ENCODE data around the gene ABCG5.

Gene ABCG5

GRCh38 chr2:43841949-43842865 is 3.6 kb upstream of the ABCG5 start:
- no peak for DNase-seq

DNA sequence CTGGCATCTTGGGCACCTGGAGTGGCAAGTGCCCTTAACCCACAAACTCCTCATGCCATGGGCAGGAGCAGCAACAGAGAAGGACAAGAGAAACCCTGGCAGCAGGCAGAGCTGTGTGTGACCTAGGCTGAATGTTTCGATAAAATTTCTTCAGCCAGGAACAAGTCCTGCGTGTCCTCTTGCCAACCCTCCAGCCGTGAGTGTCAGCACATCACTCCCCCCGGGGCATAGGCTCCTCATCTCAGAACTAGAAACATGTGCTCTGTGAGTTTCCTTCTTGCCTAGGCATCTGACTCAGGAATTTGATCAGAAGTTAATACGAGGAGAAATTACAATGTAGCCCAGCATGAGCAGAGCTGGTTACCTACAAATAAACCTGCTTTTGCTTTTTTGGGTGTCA is 2.3 kb upstream of the ABCG5 start:
- no peak for DNase-seq

DNA sequence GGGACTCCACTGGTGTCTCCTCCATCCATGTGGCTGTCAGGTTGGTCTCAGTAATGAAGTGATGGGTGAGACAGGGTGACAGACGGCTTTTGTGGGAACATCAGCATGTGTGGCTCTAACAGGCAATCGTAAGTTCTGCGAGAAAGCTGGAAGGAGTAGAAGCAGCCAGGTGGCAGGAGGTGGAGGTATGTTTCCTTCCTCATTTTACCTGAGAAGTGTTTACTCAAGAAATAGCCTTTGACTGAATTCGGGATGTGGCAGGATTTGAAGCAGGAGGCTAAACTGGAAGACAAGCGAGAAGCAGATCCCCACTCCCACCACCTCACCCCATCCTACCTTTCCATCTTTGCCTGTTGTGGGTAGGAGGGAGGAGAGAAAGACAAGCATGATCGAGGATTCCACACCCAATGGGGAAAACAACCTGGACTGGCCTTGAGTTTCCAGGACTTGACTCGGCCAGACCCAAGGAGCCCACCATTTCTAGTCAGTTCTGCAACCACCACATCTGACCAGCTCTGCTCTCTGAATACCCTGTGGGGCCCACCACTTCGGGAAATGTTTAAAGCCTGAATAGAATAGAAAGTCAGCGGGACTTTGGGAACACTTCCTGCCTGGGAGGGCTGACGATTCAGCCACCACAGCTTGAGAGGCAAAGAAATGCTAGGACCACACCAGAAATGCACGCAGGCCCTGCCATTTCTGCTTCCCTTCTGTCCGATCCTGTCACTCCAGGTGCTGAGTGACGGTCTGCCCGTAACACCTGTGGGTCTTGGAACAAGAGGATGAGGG is 1.3 kb upstream of the ABCG5 start:
- no peak for DNase-seq

DNA sequence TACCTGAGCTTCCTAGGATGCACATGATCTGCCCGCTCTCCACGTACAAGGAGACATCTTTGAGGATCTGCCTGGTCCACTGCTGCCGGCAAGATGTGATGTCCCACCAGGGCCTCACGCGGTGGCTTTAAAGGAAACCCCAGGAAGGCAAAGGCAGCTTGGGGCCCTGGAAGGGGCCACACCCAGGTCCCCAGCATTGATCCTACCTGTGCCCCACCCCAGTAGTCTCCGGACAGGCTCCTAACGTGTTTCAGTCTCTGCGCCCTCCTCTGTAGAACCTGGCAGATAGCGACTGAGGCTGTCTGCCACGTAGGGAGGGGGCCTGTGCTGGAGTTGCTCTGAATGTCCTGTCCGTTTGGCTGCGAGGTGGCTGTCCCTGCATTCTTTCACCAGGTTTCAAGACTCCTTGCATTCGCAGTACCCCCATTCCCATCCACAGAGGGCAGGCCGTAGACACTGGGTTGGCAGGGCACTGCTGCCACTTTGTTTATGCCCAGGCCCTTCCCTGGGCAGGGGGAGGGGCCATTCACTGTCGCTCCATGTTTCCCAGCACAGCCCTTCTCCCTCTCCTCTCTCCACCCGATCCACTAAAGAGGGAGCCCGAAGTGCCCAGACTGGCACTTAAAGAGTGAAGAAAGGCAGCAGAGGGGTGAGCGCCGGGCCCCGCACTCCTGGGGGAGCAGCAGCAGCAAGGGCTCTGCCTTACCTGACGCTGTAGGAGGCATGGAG is 644 bp downstream of the ABCG5 start:
- no peak for DNase-seq

DNA sequence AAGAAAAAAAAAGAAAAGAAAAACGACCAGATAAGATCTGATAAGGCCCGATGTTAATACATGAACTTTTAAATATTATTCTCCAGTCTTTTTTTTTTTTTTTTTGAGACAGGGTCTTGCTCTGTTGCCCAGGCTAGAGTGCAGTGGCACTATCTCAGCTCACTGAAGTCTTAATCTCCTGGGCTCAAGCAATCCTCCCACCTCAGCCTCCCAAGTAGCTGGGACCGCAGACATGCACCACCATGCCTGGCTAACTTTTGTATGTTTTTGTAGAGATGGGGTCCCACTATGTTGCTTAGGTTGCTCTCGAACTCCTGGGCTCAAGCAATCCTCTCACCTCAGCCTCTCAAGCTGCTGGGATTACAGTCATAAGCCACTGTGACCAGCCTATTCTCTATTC is 1.6 kb downstream of the ABCG5 start:
- DNase-seq, result no peak

- DNase-seq, result no peak
Measured at GRCh38 chr2:43832457-43832856, 6.2 kb downstream of the ABCG5 start.

GRCh38 chr2:43831543-43832294 is 6.9 kb downstream of the ABCG5 start:
- DNase-seq, result no peak

DNA sequence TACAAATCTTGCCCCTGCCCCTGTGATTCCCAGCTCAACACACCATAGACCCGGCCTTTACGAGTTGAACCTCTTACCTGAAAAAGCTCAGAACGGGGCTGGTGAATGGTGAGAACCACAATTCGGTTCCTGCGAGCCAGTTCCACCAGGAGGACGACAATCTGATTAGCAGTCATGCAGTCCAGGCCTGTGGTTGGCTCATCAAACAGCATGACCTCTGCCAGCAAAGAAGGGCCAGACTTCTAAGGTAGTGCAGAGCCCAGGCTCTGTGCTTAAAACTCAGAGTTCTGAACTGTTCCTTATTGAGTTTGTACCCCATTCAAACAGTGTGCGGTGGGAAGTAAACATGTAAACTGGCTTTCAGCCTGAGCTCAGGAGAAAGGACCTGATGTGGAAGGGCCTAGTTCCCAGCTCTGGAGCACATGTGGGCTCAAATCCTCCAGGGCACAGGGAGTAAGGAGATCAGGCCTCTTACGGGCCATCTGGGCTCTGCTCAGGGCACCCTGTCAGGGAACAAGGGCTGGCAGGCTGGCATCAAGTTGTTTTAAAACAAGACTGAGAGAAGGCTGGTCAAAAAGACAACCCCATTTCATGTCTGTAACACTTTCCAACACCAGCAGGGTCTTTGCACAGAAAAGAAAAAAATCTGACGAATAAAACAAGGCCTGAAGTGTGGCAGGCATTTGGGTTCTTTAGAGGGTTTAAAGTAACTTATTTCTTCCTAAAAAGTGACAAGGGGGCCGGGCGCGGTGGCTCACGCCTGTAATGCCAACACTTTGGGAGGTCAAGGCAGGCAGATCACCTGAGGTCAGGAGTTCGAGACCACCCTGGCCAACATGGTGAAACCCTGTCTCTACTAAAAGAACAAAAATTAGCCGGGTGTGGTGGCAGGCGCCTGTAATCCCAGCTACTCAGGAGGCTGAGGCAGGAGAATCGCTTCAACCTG is 12.1 kb downstream of the ABCG5 start:
- DNase-seq, result no peak

DNA sequence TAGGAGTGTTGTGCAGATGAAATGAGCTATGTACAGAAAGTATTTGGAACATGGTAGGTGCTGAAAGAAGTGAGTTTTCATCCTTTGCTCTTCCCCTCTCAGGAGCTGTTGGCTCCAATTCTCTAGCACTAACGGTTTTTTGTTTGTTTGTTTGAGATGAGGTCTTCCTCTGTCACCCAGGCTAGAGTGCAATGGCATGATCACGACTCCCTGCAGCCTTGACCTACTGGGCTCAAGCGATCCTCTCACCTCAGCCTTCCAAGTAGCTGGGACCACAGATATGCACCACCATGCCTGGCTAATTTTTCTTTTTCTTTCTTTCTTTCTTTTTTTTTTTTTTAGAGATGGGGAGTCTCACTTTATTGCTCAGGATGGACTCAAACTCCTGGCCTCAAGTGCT is 12.8 kb downstream of the ABCG5 start:
- no peak for DNase-seq

DNA sequence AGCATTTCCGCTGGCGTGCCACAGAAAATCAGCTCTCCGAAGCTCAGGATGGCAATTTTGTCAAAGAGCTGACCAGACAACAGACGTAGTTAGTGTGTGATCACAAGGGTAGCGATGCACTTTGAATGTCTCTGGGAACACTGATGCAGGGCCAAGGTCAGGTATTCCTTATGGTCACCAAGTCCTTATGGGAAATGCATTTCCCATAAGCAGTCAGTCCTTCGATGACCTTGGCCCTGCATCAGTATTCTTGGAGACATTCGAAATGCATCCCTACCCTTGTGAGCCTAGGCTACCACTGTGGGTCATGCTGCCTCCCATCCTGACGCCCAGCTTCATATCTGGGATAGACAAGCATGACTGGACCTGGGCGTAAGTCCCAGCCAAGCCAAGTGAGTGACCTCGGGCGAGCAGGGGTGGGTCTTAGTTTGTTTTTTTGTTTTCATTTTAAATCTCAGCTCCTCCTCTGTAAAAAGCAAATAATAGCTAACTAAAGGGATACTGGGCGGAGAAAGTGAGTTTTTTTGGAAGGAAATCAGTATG is 13.6 kb downstream of the ABCG5 start:
- no peak for DNase-seq

DNA sequence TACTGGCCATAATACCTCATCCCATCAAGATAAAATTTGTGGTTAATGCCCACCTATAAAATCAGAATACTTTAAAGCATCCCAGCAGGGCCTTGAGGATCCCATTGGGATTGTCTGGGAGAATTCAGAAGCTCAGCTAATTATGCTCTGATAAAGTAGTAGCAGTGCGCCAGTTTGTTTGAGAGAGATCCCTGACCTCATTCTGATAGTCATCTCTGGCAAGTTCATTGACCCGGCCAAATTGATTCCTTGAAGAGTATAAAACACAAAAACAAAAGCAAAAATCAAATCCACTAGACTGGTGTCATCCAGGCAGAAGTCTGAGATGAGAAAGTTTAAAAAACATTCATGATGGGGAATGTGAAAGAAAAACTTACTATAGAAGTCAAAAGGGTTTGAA is 14.1 kb downstream of the ABCG5 start:
- no peak for DNase-seq

GRCh38 chr2:43823751-43824150 is 14.9 kb downstream of the ABCG5 start:
- no peak for DNase-seq

DNA sequence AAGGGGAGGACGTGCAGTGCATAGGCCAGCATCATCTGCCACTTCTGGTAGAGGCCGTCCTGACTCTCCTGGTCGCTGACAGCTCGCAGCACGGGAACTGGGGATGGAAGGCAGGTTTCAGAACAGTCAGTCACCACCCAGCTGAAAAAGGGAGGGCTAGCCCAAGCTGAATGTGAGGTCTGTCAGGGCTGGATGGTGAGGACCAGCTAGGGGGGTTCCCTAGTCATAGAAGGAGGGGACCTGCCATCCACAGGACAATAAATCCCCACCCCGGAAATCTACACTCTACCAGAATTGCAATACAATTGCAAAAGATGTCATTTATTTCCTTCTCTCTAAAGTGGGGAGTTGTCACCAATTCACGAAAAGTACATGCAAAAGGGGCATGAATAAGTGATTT is 15.8 kb downstream of the ABCG5 start:
- no peak for DNase-seq

GRCh38 chr2:43819491-43820163 is 19.0 kb downstream of the ABCG5 start:
- DNase-seq, result no peak

DNA sequence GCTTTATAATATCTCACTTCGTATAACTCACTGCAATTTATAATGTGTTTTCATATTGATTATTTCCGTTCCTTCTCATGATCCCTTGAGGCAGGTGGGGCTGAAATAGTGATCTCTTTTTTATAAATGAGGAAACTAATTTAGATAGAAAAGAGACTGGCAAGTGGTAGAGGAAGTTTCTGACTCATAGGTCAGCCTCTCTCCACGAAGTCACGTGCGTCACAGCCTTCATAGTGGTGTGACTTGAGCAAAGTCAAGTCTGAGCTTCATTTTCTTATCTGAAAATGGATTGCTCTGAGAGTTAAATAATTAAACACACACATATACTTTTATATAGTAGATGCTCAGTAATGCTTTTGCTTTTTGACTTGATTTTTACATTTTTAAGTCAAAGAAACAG is 19.9 kb downstream of the ABCG5 start:
- no peak for DNase-seq

DNA sequence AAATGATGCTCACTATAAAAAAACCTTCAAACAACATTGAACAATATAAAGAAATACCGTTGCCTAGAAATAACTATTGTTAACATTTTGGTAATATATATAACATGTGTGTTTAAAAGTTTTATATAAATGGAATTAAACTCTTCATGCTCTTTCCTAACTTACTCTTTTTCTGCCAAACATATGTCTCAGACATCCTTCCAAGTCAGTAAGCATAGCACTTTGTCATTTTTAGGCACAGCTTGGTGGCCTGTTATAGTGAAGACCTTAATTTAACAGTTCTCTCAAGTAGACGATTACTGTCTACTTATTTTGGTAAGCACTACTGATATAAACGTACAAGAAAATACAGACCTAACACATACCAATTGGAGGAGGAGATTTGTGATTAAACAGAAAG is 23.9 kb downstream of the ABCG5 start:
- no peak for DNase-seq

- no peak for DNase-seq
Measured at GRCh38 chr2:43812947-43813346, 25.7 kb downstream of the ABCG5 start.

DNA sequence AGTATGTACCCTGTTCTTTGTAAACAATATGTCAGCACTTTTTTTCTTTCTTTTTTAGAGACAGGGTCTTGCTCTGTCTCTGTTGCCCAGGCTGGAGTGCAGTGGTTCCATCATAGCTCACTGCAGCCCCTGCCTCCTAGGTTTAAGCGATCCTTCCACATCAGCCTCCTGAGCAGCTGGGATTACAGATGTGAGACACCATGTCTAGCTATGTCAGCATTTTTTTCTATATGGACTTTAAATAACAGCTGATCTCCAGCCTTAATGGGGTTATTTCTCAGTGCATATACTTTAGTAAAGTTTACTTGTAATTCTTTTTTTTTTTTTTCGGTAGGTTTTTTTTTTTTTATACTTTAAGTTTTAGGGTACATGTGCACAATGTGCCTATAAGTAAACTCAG is 26.6 kb downstream of the ABCG5 start:
- DNase-seq, result no peak

- no peak for DNase-seq
Measured at GRCh38 chr2:43810888-43811287, 27.8 kb downstream of the ABCG5 start.

DNA sequence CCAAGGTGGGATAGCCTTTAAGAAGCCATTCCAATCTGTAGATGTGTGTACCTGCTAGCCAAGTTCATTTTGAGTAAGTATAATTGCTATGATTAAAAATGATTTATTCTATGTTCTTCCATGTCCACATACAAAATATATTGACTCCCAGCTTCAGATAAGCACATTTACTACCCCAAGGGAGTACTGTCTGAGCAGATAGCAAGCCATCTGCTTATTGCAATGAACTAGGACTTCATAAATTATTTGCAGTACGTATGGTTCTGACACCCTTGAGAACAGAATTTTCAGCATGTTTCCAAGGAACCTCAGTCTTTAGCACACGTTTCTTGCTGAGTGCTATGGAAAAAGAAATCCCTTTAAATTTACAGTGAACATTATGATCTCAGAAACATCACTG is 28.2 kb downstream of the ABCG5 start:
- no peak for DNase-seq

DNA sequence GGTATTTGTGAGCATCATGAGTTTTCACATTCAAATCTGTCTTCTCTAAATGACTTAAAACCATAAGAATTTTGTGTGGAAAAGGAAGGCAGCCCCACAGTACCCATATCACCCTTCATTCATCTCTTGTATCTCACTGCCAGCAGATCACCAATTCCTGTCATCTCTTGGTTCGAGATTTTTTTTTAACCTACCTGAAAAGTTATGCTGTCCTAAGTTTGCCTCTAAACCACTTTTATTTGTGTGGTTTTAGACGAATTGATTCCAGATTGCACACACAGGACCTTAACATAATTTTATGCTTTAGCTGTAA is 32.0 kb downstream of the ABCG5 start:
- DNase-seq, result no peak
